Hair follicle dermal papilla cell (primary cell): Measurements from ENCODE around the gene POLR1F. TPM values are rescaled to one million over a fixed set of nuclear protein-coding genes. Genes with fewer than 3 reads are reported as not detected.

Experiments used
- small RNA-seq: library from RNA; depleted of rRNA; stranded (forward); fragments of <200 nt; gene quantifications from one replicate; pipeline ENCODE3, GENCODE V24; 2012
- total RNA-seq: library from RNA; depleted of rRNA; stranded (reverse); fragments of >200 nt; gene quantifications from 2 replicates; pipeline ENCODE4 v1.2.3, GENCODE V29; 2012

The POLR1F gene
- total RNA-seq: 17.6 and 21.9 TPM in 2 replicates

GRCh38 chr7:19708397-19709248, at the start of gene POLR1F:
Gene POLR1F, minus strand, starts transcription at chr7:19709037. Its CDS starts 21 bp downstream, at chr7:19709016.

Small RNA genes lying within 50 kb of the gene (small RNA-seq; reads per million reads assigned to genes)
- gene MIR3146: 1.2 reads per million, percentile 23 among the genes with 10 or more reads in this experiment

Other genes with a start within 250 kb of the POLR1F start
- gene TMEM196, start 64.6 kb upstream of the POLR1F start, total RNA-seq: not detected in 2 replicates